K562 (cell line): ENCODE measurements around the gene KLK14. TPM values are rescaled to one million over a fixed set of nuclear protein-coding genes. Genes with fewer than 3 reads are reported as not detected.

Experiments used
- BACH1 ChIP-seq: fragments of 200-800 bp; sonication (Bioruptor generic); IDR thresholded peaks from 2 replicates; pipeline ENCODE4 v1.6.1; 2016; ENCODE audit warnings: missing genetic modification characterization, missing compliant biosample characterization
- CUX1 ChIP-seq: fragments of 200-800 bp; sonication (Bioruptor generic); IDR thresholded peaks from 2 replicates; pipeline ENCODE4 v1.6.1; 2016; ENCODE audit warnings: missing genetic modification characterization, missing compliant biosample characterization
- FOXP4 ChIP-seq: sonication (generic); formaldehyde crosslinking; IDR thresholded peaks from 2 replicates; pipeline ENCODE4 v1.8.0; 2022; ENCODE audit warnings: mild to moderate bottlenecking, missing genetic modification reagents, borderline replicate concordance
- GABPA ChIP-seq: fragments of 200-800 bp; sonication (Bioruptor generic); conservative IDR thresholded peaks from 2 replicates; pipeline ENCODE4 v1.6.1; 2016; ENCODE audit warnings: low read depth, missing genetic modification characterization, missing compliant biosample characterization
- LCOR ChIP-seq: sonication (generic); formaldehyde crosslinking; IDR thresholded peaks from 2 replicates; pipeline ENCODE4 v1.8.0; 2022; ENCODE audit warnings: mild to moderate bottlenecking, missing genetic modification reagents
- PHF21A ChIP-seq: fragments of 450-650 bp; IDR thresholded peaks from 2 replicates; pipeline ENCODE4 v1.6.1; 2017; ENCODE audit warnings: low read depth, borderline replicate concordance
- POLR2B ChIP-seq: fragments of 450-650 bp; IDR thresholded peaks from 2 replicates; pipeline ENCODE4 v1.6.1; 2018; ENCODE audit warnings: low read depth; ENCODE audit not compliant: partially characterized antibody
- SIN3B ChIP-seq: fragments of 450-650 bp; IDR thresholded peaks from 2 replicates; pipeline ENCODE4 v1.6.1; 2017; ENCODE audit warnings: low read depth, mild to moderate bottlenecking, moderate library complexity
- THRAP3 ChIP-seq: fragments of 450-650 bp; IDR thresholded peaks from 2 replicates; pipeline ENCODE4 v1.6.1; 2016; ENCODE audit warnings: mild to moderate bottlenecking, inconsistent platforms, borderline replicate concordance
- U2AF2 ChIP-seq: fragments of 200-400 bp; formaldehyde crosslinking; optimal IDR thresholded peaks from 2 replicates; pipeline ENCODE3; 2017; ENCODE audit warnings: low read depth, mild to moderate bottlenecking, low read length
- ZNF140 ChIP-seq: fragments of 250-450 bp; sonication (Bioruptor Pico); IDR thresholded peaks from 2 replicates; pipeline ENCODE4 v1.8.0; 2021; ENCODE audit warnings: moderate library complexity, mild to moderate bottlenecking, inconsistent platforms
- ZNF431 ChIP-seq: sonication (generic); formaldehyde crosslinking; IDR thresholded peaks from 2 replicates; pipeline ENCODE4 v1.8.0; 2022; ENCODE audit warnings: mild to moderate bottlenecking, missing genetic modification reagents
- ZNF778 ChIP-seq: fragments of 450-650 bp; formaldehyde crosslinking; IDR thresholded peaks from 2 replicates; pipeline ENCODE4 v1.4.0; 2020; ENCODE audit warnings: mild to moderate bottlenecking, moderate library complexity
- ZZZ3 ChIP-seq: fragments of 450-650 bp; IDR thresholded peaks from 2 replicates; pipeline ENCODE4 v1.6.1; 2016; ENCODE audit warnings: antibody characterized with exemption, mild to moderate bottlenecking, moderate library complexity
- polyA plus RNA-seq, 8 experiments: library from polyadenylated mRNA; depleted of rRNA in 4 of 8; stranded (reverse) in 5 of 8; unstranded in 3 of 8; fragments of >200 nt; fragmentation: Nextera tagmentation in 2 of 8; fragmentation: Illumina TruSeq in 1 of 8; extraction: Ambion mirVana in 2 of 8; extraction: Trizol in 1 of 8; gene quantifications; 2 replicates each; pipeline versions ENCODE4 v1.2.1 to v1.2.3, GENCODE V29; 2011 to 2014; ENCODE audit warnings: inconsistent platforms in 1 of 8, missing spikeins in 1 of 8
- total RNA-seq, 7 experiments: library from RNA; depleted of rRNA in 6 of 7; stranded (reverse); fragments of >200 nt in 6 of 7; fragmentation: Illumina TruSeq in 2 of 7; extraction: Trizol in 2 of 7; gene quantifications; 2 replicates each; pipeline versions ENCODE4 v1.2.1 to v1.2.3, GENCODE V29; 2011 to 2021; ENCODE audit warnings: low replicate concordance in 1 of 7
- TF ChIP-seq, protein P1 (sequence below): IDR thresholded peaks from 2 replicates; pipeline ENCODE4 v1.6.1; 2011; ENCODE audit warnings: borderline replicate concordance, low read depth, mild to moderate bottlenecking, moderate library complexity, low read length; ENCODE audit not compliant: insufficient read depth, poor library complexity, severe bottlenecking
- TF ChIP-seq, protein P2 (sequence below): fragments of 250-450 bp; sonication (Bioruptor Pico); IDR thresholded peaks from 2 replicates; pipeline ENCODE4 v1.4.0; 2020; ENCODE audit warnings: borderline replicate concordance

KLK14 gene
- total and polyA plus RNA-seq, 9 of the 15 experiments (the other 6 are each of a cell fraction or from before 2014, with no cell fraction given), result not detected

GRCh38 chr19:51108066-51108804 is 25.5 kb upstream of the KLK14 start, which contains the start of gene CTU1 (continued):
- TF ChIP-seq GABPA (tag) (peak; percentile 98), BACH1 (tag) (peak; percentile 41; the same call in 1 of the 2 replicates), THRAP3 (no peak), PHF21A (no peak), SIN3B (peak; percentile 29; the same call in 1 of the 2 replicates), ZNF431 (peak; percentile 9; the same call in 1 of the 2 replicates), LCOR (CRISPR knock-in tag) (0 out of 2 replicates have a peak, but pooled peaks have one; percentile 96), CUX1 (CRISPR knock-in tag) (no peak), U2AF2 (no peak), ZZZ3 (no peak), POLR2B (peak; percentile 36), ZNF778 (CRISPR knock-in tag) (no peak), ZNF140 (CRISPR knock-in tag) (no peak), FOXP4 (CRISPR knock-in tag) (no peak)
- TF ChIP-seq, protein P1, sequence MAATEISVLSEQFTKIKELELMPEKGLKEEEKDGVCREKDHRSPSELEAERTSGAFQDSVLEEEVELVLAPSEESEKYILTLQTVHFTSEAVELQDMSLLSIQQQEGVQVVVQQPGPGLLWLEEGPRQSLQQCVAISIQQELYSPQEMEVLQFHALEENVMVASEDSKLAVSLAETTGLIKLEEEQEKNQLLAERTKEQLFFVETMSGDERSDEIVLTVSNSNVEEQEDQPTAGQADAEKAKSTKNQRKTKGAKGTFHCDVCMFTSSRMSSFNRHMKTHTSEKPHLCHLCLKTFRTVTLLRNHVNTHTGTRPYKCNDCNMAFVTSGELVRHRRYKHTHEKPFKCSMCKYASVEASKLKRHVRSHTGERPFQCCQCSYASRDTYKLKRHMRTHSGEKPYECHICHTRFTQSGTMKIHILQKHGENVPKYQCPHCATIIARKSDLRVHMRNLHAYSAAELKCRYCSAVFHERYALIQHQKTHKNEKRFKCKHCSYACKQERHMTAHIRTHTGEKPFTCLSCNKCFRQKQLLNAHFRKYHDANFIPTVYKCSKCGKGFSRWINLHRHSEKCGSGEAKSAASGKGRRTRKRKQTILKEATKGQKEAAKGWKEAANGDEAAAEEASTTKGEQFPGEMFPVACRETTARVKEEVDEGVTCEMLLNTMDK, result no peak
- TF ChIP-seq, protein P2, sequence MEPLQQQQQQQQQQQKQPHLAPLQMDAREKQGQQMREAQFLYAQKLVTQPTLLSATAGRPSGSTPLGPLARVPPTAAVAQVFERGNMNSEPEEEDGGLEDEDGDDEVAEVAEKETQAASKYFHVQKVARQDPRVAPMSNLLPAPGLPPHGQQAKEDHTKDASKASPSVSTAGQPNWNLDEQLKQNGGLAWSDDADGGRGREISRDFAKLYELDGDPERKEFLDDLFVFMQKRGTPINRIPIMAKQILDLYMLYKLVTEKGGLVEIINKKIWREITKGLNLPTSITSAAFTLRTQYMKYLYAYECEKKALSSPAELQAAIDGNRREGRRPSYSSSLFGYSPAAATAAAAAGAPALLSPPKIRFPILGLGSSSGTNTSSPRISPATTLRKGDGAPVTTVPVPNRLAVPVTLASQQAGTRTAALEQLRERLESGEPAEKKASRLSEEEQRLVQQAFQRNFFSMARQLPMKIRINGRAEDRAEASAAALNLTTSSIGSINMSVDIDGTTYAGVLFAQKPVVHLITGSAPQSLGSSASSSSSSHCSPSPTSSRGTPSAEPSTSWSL (CRISPR knock-in tag), result no peak
